Measurements from ENCODE around the gene TACC2. TPM values are rescaled to one million over a fixed set of nuclear protein-coding genes. Genes with fewer than 3 reads are reported as not detected.
"Not testable (repeated sequence)": the region's sequence is repeated elsewhere in the genome, so short reads cannot be mapped to it uniquely, and the experiment has no call there.

TACC2 gene
- total RNA-seq, 1 donor from 2014 or later, result 10.7 TPM

DNA sequence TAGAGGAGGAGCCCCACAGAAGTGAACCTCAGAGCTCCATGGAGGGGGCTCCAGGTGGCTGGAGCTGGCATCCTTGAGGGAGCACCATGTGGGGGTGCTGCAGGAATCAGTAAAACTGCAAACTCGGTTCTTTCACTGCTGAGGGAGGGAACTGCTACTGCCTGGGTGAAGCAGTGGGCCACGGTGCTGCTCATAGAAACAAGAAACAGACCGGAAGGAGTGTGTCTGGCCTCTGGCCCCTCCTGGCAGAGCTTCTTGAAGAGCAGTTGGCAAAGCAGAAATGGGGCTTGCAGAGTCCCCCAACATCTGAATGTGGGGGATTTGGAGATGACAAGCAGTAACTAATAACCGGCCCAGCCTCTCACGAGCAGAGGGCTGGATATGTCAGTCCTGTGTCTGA, 23.8 kb downstream of the TACC2 start:
- no peak overlapping the region for H3K4me3 ChIP-seq
- peaks cover under 1% of the 10 kb centered on the region for H3K4me1 ChIP-seq
- no peaks in the 10 kb centered on the region for H3K36me3 ChIP-seq
- no peak overlapping the region for H3K9ac ChIP-seq
- Mint-ChIP-seq H3K27ac (no peak overlapping the region), H3K36me3 (no peaks in the 10 kb centered on the region), H3K9me3 (no peaks in the 10 kb centered on the region), H3K4me3 (no peak overlapping the region), H3K4me1 (peaks cover 6% of the 10 kb centered on the region), H3K27me3 (ENCODE audit: insufficient read depth, low read depth) (peaks cover 11% of the 10 kb centered on the region)
- H3K9me3 ChIP-seq (ENCODE audit: low read depth), result no peaks in the 10 kb centered on the region
- H2AFZ ChIP-seq (replicated peaks), result no peak overlapping the region
- peaks cover under 1% of the 10 kb centered on the region for H3F3A ChIP-seq (ENCODE audit: low read depth)
- H3K79me2 ChIP-seq (ENCODE audit: low read depth), result no peaks in the 10 kb centered on the region
- no peak overlapping the region for H3K27ac ChIP-seq
- DNase-seq (ENCODE audit: low spot score), result no peak
- H3K27me3 ChIP-seq, result no peaks in the 10 kb centered on the region
- no peak overlapping the region for H3K4me2 ChIP-seq
- no peaks in the 10 kb centered on the region for H4K20me1 ChIP-seq (ENCODE audit: low read depth)
- TF ChIP-seq, protein P1, sequence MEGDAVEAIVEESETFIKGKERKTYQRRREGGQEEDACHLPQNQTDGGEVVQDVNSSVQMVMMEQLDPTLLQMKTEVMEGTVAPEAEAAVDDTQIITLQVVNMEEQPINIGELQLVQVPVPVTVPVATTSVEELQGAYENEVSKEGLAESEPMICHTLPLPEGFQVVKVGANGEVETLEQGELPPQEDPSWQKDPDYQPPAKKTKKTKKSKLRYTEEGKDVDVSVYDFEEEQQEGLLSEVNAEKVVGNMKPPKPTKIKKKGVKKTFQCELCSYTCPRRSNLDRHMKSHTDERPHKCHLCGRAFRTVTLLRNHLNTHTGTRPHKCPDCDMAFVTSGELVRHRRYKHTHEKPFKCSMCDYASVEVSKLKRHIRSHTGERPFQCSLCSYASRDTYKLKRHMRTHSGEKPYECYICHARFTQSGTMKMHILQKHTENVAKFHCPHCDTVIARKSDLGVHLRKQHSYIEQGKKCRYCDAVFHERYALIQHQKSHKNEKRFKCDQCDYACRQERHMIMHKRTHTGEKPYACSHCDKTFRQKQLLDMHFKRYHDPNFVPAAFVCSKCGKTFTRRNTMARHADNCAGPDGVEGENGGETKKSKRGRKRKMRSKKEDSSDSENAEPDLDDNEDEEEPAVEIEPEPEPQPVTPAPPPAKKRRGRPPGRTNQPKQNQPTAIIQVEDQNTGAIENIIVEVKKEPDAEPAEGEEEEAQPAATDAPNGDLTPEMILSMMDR (IDR thresholded peaks at IDR 0.05), result no peak
- TF ChIP-seq EZH2phosphoT487 (IDR thresholded peaks at IDR 0.05) (no peak), EZH2 (IDR thresholded peaks at IDR 0.05) (no peak)

DNA sequence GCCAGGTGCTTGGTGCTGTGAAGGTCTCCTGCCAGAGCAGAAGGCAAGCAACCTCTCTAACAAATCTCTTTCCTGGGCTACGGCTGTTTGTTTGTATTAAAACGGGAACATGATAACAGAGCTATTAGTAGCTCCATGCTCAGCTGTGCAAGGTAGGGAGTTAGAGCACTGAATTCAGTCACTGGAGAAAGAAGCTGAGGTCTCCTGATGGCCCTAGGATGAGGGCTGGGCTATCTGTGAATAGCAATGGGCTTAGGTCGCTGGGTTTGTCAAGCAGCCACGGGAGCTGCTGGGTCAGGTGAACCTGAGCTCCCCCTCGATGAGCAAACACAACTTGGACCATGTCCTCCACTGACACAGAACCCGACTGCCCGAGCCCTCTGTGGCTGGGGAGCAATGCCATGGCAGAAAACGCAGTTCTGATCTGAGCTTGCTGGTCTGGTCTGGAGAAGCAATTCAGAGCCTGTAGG, 24.4 kb downstream of the TACC2 start:
- Histone ChIP-seq H3K79me2 (ENCODE audit: low read depth) (no peaks in the 10 kb centered on the region), H3K9ac (no peak overlapping the region), H2AFZ (replicated peaks) (no peak overlapping the region), H3K4me2 (no peak overlapping the region), H4K20me1 (ENCODE audit: low read depth) (no peaks in the 10 kb centered on the region), H3K27me3 (no peaks in the 10 kb centered on the region), H3K36me3 (no peaks in the 10 kb centered on the region), H3F3A (ENCODE audit: low read depth) (peaks cover 6% of the 10 kb centered on the region), H3K4me1 (peaks cover 7% of the 10 kb centered on the region), H3K27ac (no peak overlapping the region), H3K4me3 (no peak overlapping the region), H3K9me3 (ENCODE audit: low read depth) (no peaks in the 10 kb centered on the region)
- Mint-ChIP-seq H3K36me3 (no peaks in the 10 kb centered on the region), H3K27me3 (ENCODE audit: insufficient read depth, low read depth) (peaks cover 11% of the 10 kb centered on the region), H3K4me1 (peaks cover 12% of the 10 kb centered on the region), H3K27ac (no peak overlapping the region), H3K4me3 (no peak overlapping the region), H3K9me3 (no peaks in the 10 kb centered on the region)
- DNase-seq (ENCODE audit: low spot score), result no peak
- TF ChIP-seq, protein P1 (IDR thresholded peaks at IDR 0.05), result no peak

DNA sequence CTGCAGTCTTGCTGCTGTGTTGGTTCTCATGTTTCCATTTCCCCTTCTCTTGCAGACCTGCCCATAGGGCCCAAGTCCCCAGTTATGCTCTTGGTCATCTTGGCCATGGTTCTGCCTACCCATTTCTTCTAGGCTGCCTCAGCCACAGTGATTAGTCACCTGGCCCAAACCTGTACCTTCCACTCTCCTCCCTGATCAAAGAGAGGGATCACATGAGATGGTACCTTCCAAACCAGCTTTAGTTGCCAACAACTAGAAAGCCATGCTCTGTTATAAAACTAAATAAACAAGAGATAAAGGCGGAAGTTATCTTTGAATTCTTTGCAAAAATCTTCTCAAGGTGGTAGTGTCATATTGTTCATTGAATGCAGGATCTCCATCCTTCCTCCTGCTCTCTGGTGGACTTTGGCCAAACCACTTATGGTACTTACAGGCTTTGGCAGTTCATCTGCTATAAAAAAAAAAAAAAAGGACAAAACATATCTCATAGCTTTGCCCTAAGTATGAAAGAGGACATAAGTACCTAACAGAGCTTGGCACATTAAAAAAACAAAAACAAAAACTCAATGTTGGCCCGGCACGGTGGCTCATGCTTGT, 25.8 kb downstream of the TACC2 start:
- Histone ChIP-seq H3K36me3 (no peaks in the 10 kb centered on the region), H3F3A (ENCODE audit: low read depth) (peaks cover 20% of the 10 kb centered on the region), H3K4me3 (no peak overlapping the region), H3K9ac (no peak overlapping the region), H2AFZ (replicated peaks) (no peak overlapping the region), H3K27me3 (no peaks in the 10 kb centered on the region), H4K20me1 (ENCODE audit: low read depth) (no peaks in the 10 kb centered on the region), H3K9me3 (ENCODE audit: low read depth) (no peaks in the 10 kb centered on the region), H3K4me1 (peaks cover 19% of the 10 kb centered on the region), H3K27ac (no peak overlapping the region), H3K4me2 (no peak overlapping the region), H3K79me2 (ENCODE audit: low read depth) (no peaks in the 10 kb centered on the region)
- no peak for DNase-seq (ENCODE audit: low spot score)
- H3K36me3 Mint-ChIP-seq, result no peaks in the 10 kb centered on the region
- H3K4me3 Mint-ChIP-seq, result no peak overlapping the region
- TF ChIP-seq EZH2phosphoT487 (IDR thresholded peaks at IDR 0.05), result no peak
- TF ChIP-seq, protein P1 (IDR thresholded peaks at IDR 0.05), result no peak
- no peak for TF ChIP-seq EZH2 (IDR thresholded peaks at IDR 0.05)
- H3K27ac Mint-ChIP-seq, result no peak overlapping the region
- H3K4me1 Mint-ChIP-seq, result peaks cover 19% of the 10 kb centered on the region
- peaks cover 11% of the 10 kb centered on the region for H3K27me3 Mint-ChIP-seq (ENCODE audit: insufficient read depth, low read depth)
- H3K9me3 Mint-ChIP-seq, result no peaks in the 10 kb centered on the region

DNA sequence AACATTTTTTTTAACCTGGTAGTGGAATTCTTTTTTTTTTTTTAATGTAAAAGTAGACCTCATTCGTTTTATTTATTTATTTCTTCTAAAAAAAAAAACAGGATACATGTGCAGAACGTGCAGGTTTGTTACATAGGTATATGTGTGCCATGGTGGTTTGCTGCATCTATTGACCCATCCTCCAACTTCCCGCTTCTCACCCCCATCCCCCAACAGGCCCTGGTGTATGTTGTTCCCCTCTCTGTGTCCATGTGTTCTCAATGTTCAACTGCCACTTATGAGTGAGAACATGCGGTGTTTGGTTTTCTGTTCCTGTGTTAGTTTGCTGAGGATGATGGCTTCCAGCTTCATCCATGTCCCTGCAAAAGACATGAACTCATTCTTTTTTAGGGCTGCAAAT, 29.0 kb downstream of the TACC2 start:
- H3K9me3 ChIP-seq (ENCODE audit: low read depth); H3K9ac ChIP-seq; H3K27ac ChIP-seq; H4K20me1 ChIP-seq (ENCODE audit: low read depth); H3K27me3 ChIP-seq; H3K4me3 Mint-ChIP-seq; DNase-seq (ENCODE audit: low spot score); H3K36me3 ChIP-seq; H3K79me2 ChIP-seq (ENCODE audit: low read depth); H3K27ac Mint-ChIP-seq; H3K4me2 ChIP-seq; H3K36me3 Mint-ChIP-seq; H3K9me3 Mint-ChIP-seq; H3K4me3 ChIP-seq; H2AFZ ChIP-seq (replicated peaks): not testable (repeated sequence)
- Histone ChIP-seq H3F3A (ENCODE audit: low read depth) (peaks cover 35% of the 10 kb centered on the region), H3K4me1 (peaks cover 36% of the 10 kb centered on the region)
- H3K4me1 Mint-ChIP-seq, result peaks cover 37% of the 10 kb centered on the region
- H3K27me3 Mint-ChIP-seq (ENCODE audit: insufficient read depth, low read depth), result peaks cover 16% of the 10 kb centered on the region
